ES-I3 (cell line): ENCODE results near the gene CSF1.
"Not testable (repeated sequence)": the region's sequence is repeated elsewhere in the genome, so short reads cannot be mapped to it uniquely, and the experiment has no call there.

Experiments used
- H3K36me3 ChIP-seq: 2 replicates; pipeline ENCODE4 v1.6.1; 2013; ENCODE audit warnings: mild to moderate bottlenecking, low read length, control low read depth, moderate library complexity; ENCODE audit not compliant: insufficient read depth
- H3K4me1 ChIP-seq: 2 replicates; pipeline ENCODE4 v1.6.1; 2013; ENCODE audit warnings: mild to moderate bottlenecking, control low read depth, low read length; ENCODE audit not compliant: insufficient read depth
- H3K9ac ChIP-seq: 2 replicates; pipeline ENCODE4 v1.6.1; 2013; ENCODE audit warnings: low read depth, mild to moderate bottlenecking, low read length, moderate library complexity
- H3K9me3 ChIP-seq: 2 replicates; pipeline ENCODE4 v1.6.1; 2013; ENCODE audit warnings: mild to moderate bottlenecking, low read length, moderate library complexity; ENCODE audit not compliant: control insufficient read depth, insufficient read depth

Gene CSF1

GRCh38 chr1:109946511-109946910, 35.9 kb downstream of the CSF1 start:
- H3K36me3 ChIP-seq, result no peaks in the 10 kb centered on the region
- H3K4me1 ChIP-seq, result no peaks in the 10 kb centered on the region
- no peak overlapping the region for H3K9ac ChIP-seq
- no peaks in the 10 kb centered on the region for H3K9me3 ChIP-seq

GRCh38 chr1:109947582-109948284, 37.1 kb downstream of the CSF1 start:
- Histone ChIP-seq H3K9ac (no peak overlapping the region), H3K36me3 (no peaks in the 10 kb centered on the region), H3K9me3 (no peaks in the 10 kb centered on the region), H3K4me1 (no peaks in the 10 kb centered on the region)

- Histone ChIP-seq H3K4me1 (no peaks in the 10 kb centered on the region), H3K9me3 (no peaks in the 10 kb centered on the region), H3K36me3 (no peaks in the 10 kb centered on the region), H3K9ac (no peak overlapping the region)
Observed at GRCh38 chr1:109948285-109948630, 37.6 kb downstream of the CSF1 start.

DNA sequence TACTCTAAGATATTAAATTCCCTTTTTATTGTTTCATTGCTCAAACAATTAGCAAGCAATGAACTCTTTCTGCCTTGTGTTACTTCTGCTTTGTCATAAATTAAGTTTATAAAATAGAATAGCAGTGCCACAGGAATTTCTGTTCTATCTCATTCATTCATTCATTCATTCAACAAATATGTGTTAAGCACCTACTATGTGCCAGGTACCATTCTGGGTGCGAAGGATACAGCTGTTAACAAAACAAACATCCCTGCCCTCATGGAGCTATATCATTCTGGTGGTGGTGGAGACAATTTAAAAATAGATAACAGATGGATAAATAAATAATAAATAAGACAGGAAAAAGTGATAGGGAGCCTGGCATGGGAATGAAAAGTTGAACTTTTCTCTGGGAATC, 39.4 kb downstream of the CSF1 start:
- H3K4me1 ChIP-seq, result no peaks in the 10 kb centered on the region
- H3K9me3 ChIP-seq, result no peaks in the 10 kb centered on the region
- H3K36me3 ChIP-seq, result no peaks in the 10 kb centered on the region

GRCh38 chr1:109950509-109950908, 39.9 kb downstream of the CSF1 start:
- H3K36me3 ChIP-seq, result no peaks in the 10 kb centered on the region
- H3K9me3 ChIP-seq, result no peaks in the 10 kb centered on the region
- no peak overlapping the region for H3K9ac ChIP-seq
- no peaks in the 10 kb centered on the region for H3K4me1 ChIP-seq

More for the DNA sequence above, 39.4 kb downstream of the CSF1 start:
- no peak overlapping the region for H3K9ac ChIP-seq

DNA sequence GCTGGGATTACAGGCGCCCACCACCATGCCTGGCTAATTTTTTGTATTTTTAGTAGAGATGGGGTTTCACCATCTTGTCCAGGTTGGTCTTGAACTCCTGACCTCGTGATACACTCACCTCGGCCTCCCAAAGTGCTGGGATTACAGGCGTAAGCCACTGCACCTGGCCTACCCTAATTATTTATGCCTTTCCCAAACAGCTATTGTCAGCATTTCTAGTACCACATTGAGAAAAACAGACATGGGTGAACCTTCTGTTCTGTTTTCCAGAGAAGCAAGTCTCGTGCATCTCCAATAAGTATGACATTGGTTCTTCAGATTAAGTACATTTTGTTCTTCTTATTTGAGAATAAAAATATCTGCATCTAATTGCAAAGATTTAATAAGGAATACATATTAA, 40.9 kb downstream of the CSF1 start:
- H3K4me1 ChIP-seq, H3K9me3 ChIP-seq, H3K36me3 ChIP-seq, H3K9ac ChIP-seq: not testable (repeated sequence)

DNA sequence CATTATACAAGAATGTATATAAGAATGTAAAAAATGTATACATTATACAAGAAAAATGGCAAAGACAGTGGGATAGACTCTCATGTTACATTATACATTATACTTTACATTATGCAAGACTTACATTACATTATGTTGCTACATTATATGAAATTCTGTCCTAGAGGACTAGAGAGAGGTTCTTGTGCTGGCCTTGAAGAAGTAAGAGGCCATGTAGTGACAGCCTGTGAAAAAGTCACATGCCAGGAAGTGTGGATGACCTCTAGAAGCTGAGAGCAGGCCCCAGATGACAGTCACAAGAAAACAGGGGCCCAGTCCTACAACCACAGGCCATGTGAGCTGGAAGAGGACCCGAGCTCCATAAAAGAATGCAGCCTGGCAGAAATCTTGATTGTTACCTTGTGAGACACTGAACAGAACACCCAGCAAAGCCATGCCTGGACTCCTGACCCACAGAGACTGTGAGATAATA, 43.4 kb downstream of the CSF1 start:
- Histone ChIP-seq H3K36me3 (no peaks in the 10 kb centered on the region), H3K4me1 (peaks cover 8% of the 10 kb centered on the region; the same call in 1 of the 2 replicates), H3K9ac (no peak overlapping the region), H3K9me3 (no peaks in the 10 kb centered on the region)

DNA sequence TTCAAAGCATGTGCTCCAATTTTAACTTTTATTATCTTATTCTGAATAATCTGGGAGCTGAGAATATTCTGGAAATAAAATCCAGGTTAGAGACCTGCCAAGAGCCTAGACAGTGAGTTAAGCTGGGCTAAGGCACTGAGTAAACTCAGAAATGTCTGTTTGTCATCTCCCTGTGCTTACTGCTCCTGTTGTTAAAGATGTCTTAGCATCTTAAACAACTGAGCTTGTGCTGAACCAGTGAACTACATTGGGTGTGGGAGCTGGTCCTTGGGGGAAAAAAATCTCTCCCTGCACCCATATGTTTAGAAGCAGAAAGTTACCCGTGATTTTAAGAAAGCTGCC, 49.0 kb downstream of the CSF1 start:
- Histone ChIP-seq H3K4me1 (peaks cover 36% of the 10 kb centered on the region), H3K9me3 (no peaks in the 10 kb centered on the region), H3K9ac (no peak overlapping the region), H3K36me3 (no peaks in the 10 kb centered on the region)

DNA sequence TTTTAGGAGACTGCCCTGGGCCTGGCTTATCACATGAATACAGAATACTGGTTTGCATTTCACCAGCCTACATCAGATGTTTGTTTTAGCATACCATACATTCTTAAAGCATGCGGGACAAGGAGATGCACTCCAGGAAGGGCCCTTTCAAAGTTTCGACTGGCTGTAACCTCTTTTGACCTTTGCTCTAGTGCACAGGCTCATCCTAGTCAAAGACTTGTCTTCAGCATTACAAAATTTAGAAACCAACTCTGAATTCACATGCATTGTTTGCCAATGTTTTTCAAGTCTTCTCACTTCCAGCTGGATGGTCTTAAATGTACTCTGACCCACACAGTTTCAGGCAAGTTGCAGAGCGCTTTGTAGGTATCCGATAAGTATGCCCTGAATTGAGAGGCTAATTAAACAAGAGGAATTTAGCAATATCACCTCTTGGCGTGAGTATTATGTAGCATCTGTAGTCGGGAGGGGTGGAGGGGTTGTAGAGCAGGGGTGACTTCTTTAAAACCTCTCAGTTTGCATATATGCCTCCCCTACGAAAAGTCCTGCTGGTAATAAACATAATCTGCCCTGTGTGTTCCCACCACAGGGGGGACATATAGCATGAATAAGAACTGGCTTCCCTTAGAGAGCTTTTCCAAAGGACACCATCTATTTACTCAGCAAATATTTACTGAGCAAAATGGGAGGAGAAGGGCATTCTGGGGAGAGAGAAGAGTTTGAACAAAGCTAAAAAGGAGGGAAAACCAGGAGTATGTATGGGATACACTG, 49.5 kb downstream of the CSF1 start:
- Histone ChIP-seq H3K9ac (peak overlapping the region; percentile 16; the same call in 1 of the 2 replicates), H3K36me3 (no peaks in the 10 kb centered on the region), H3K4me1 (peaks cover 36% of the 10 kb centered on the region), H3K9me3 (no peaks in the 10 kb centered on the region)

DNA sequence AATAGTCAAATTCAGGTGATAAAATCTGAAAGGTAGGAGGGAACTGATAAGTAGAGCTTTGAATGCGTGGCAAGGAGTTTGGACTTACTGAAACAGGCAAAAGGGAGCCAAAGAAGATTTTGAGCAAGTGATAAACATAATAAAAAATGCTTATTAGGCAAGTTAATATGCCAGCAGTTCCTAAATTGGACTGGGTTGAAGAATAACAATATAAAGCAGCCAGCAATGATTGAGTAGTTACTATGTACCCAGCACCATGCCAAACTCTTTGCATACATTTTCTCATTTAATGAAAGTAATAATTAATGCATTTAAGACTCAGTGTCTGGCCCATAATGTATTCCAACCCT, 50.1 kb downstream of the CSF1 start:
- Histone ChIP-seq H3K36me3 (no peaks in the 10 kb centered on the region), H3K4me1 (peaks cover 36% of the 10 kb centered on the region), H3K9ac (peak overlapping the region; percentile 16; the same call in 1 of the 2 replicates), H3K9me3 (no peaks in the 10 kb centered on the region)

DNA sequence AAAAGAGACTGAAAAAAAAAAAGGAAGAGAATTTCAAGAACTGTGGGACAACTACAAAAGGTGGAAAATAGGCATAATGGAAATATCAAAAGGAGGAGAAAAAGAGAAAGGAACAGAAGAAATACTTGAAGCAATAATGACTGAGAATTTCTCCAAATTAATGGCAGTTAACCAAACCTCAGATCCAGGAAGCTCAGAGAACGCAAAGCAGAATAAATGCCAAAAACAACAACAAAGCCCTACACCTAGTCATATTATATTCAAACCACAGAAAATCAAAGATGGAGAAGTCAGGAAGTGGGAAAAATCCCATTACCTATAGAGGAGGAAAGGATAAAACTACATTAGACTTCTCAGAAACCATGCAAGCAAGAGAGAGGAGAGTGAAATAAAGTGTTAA, 53.2 kb downstream of the CSF1 start:
- Histone ChIP-seq H3K9me3 (no peaks in the 10 kb centered on the region), H3K9ac (no peak overlapping the region), H3K4me1 (peaks cover 28% of the 10 kb centered on the region), H3K36me3 (no peaks in the 10 kb centered on the region)

GRCh38 chr1:109969146-109969829, 58.6 kb downstream of the CSF1 start:
- no peak overlapping the region for H3K9ac ChIP-seq
- no peaks in the 10 kb centered on the region for H3K4me1 ChIP-seq
- H3K36me3 ChIP-seq, result no peaks in the 10 kb centered on the region
- no peaks in the 10 kb centered on the region for H3K9me3 ChIP-seq

- Histone ChIP-seq H3K9me3 (no peaks in the 10 kb centered on the region), H3K4me1 (no peaks in the 10 kb centered on the region), H3K9ac (no peak overlapping the region), H3K36me3 (no peaks in the 10 kb centered on the region)
Observed at GRCh38 chr1:109969907-109970306, 59.3 kb downstream of the CSF1 start.

DNA sequence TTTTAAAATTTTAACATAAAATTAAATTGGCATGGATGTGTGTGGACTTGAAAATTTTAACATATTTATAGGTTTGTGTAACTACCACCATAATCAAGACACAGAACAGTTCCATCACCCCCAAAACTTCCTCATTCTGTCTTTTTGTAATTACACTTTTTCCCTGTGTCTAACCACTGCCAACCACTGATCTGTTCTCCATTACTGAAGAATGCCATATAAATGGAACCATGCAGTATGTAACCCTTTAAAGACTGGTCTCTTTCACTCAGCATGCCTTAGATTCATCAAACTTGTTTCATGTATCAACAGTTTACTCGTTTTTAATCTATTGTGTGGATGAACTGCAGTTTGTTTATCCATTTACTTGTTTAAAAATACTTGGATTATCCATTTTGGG, 60.9 kb downstream of the CSF1 start:
- no peaks in the 10 kb centered on the region for H3K4me1 ChIP-seq
- no peaks in the 10 kb centered on the region for H3K9me3 ChIP-seq
- H3K9ac ChIP-seq, result no peak overlapping the region
- no peaks in the 10 kb centered on the region for H3K36me3 ChIP-seq

DNA sequence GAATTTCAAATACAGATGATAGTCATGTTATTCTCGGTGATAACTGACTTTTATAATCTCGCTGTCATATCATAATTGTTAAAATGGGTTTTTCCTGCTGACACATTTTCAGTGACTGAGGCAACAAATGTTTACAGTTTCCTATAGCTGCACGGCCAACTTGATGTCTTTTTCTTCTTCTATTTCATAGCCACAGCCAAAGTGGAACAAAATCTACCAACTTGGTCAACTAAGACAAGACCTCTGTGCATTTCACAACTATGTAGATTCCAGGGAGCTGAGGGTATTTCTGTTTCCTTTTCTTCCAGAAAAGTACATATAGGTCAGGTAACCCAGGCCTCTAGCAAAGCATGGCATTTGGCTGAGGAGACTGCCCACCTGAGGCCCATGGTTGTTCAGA, 63.5 kb downstream of the CSF1 start:
- Histone ChIP-seq H3K36me3 (no peaks in the 10 kb centered on the region), H3K9me3 (no peaks in the 10 kb centered on the region), H3K9ac (no peak overlapping the region), H3K4me1 (no peaks in the 10 kb centered on the region; the same call in 1 of the 2 replicates)
